HG03521 (cell line): ENCODE results near the gene URB2.
"Not testable (repeated sequence)": the region's sequence is repeated elsewhere in the genome, so short reads cannot be mapped to it uniquely, and the experiment has no call there.

Experiments used
- ATAC-seq: cut with Tn5 transposase; IDR thresholded peaks from one replicate; pipeline ENCODE4 v1.9.1; 2021; ENCODE audit warnings: mild to moderate bottlenecking, moderate library complexity; ENCODE audit not compliant: unreplicated experiment

The URB2 gene

DNA sequence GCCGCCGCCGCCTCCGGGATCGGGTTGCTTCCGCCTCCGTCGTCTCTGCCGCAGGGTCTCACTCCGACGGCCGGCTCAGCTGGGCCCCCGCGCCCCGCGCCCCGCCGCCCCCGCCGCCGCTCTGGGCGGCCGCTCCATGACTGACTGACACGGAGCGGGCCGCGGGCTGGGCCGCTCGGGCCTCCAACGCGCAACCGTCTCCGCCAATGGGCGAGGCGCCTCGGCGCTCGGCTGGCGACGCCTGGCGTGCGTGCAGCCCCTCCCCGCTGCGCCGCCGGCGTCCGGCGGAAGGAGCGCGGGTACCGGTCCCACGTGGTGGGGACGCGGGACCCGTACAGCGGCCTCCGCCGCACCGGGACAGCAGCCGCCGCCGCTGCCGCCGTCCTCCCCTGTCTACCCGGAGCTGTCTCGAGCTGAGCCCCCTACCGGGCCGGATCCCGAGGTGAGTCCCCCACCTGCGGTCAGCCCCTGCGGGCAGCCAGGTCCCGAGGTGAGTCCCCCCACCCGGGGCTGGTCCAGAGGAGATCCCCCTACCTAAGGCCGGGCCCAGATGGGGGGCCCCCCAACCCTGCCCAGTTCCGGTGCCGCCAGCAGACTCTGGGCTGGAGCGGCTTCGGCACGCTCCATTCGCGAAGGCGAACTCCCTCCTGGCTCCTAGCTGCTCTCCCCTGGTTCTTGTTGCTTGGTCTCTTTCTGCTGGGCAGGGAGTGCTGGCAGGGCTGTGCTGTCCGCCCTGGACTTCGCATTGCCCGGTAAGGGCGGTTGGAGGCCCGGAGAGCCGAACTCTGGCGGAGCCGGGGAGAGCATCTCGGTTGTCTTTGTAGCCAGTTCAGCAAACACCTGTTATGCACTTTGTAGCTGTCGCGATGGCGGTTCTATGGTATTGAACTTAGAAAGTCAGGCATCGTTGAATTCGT lies at the start of gene URB2, which contains the start of gene TAF5L:
URB2 (plus strand) TSS at position 333 of the 917 bp plus-strand sequence. CDS start 1,387 bp downstream, outside the sequence.
TAF5L (minus strand) TSS at position 208 of the 917 bp plus-strand sequence. CDS start 11,640 bp downstream, outside the sequence.
- peak; percentile 89 for ATAC-seq

- no peak for ATAC-seq
Measured at GRCh38 chr1:229578168-229579058, 47.6 kb upstream of the URB2 start.

- no peak for ATAC-seq
Measured at GRCh38 chr1:229579059-229579673, 46.9 kb upstream of the URB2 start.

- ATAC-seq, result no peak
Measured at GRCh38 chr1:229581485-229581884, 44.6 kb upstream of the URB2 start.

- ATAC-seq, result no peak
Measured at GRCh38 chr1:229582011-229582694, 43.9 kb upstream of the URB2 start.

DNA sequence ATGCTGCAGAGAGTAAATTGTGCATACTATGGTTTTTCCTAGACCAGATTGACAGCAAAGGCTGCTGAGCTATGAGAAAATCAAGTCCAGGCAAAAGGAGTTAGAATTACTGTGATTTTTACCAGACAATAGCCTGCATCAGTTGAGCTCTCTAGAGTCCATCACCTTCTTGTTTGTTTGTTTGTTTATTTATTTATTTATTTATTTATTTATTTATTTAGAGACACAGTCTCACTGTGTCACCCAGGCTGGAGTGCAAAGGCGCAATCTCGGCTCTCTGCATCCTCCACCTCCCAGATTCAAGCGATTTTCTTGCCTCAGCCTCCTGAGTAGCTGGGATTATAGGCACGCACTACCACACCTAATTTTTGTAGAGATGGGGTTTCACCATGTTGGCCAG lies 43.3 kb upstream of the URB2 start:
- ATAC-seq, result no peak

DNA sequence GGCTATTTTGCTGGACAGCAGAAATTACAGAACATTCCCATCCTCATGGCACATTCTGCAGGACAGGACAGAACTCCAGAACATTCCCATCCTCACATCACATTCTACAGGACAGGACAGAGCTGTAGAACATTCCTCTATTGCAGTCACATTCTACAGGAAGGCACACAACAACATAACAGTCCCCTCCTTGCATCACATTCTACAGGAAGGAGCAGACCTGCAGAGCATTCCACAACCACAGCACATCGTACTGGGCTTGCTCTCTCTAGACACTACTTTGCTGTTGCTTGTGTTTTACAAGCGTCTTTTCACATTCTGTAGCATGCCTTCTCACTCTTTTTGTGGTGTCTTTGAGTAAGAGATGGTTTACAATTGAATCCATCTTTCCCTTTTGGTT lies 40.7 kb upstream of the URB2 start:
- ATAC-seq, result no peak

DNA sequence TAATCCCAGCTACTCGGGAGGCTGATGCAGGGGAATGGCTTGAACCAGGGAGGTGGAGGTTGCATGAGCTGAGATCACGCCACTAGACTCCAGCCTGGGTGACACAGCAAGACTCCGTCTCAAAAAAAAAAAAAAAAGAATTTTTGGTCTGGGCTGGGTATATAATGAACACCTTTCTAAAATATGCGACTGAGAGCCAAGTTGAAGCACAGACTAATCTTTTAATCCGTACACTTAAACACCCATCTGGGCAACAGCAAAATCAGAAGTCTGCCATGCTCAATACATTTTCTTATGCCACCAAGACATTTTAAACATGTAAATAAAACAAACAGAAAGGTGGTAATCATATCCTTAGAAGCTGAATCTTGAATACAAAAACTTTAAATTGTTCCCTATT lies 35.9 kb upstream of the URB2 start:
- no peak for ATAC-seq

DNA sequence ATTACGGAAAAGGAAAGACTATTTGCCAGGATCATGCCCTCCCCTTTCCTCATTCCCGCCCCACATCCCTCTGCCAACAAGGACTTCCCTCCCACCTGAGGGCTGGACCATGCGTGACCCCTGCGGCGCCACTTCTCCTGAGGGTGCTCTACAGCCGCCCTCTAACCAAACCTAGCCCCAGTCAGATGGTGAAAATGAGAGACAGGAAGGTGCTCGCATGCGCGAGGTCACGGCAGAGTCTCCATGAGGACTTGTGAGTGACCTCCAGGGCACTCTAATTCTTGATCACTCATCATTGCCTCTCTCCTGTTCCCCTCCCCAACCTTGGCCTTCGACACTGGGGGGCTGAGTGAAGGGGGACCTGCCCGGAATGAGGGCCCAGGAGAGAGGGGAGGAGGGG lies 32.2 kb upstream of the URB2 start:
- no peak for ATAC-seq

GRCh38 chr1:229594227-229595008 lies 31.6 kb upstream of the URB2 start:
- no peak for ATAC-seq

GRCh38 chr1:229595876-229596275 lies 30.2 kb upstream of the URB2 start:
- ATAC-seq, result not testable (repeated sequence)

GRCh38 chr1:229596925-229597699 lies 28.9 kb upstream of the URB2 start:
- no peak for ATAC-seq

DNA sequence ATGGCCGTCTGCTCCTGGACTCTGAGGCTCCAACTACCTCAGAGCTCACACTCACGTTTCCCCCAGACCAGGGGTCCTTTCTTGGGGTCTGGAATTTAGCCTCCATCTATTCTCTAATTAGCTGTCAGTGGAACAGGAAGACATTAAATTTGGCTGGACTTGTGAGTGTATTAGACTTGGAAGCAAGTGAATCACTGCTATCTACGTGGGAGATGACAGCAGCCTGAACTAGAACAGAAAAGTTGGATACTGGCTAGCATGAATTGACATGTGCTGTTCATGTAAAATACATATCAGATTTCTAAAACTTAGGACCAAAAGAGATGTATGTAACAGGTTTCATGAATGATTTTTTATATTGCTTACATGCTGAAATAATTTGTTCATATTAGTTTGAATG lies 28.2 kb upstream of the URB2 start:
- ATAC-seq, result no peak

DNA sequence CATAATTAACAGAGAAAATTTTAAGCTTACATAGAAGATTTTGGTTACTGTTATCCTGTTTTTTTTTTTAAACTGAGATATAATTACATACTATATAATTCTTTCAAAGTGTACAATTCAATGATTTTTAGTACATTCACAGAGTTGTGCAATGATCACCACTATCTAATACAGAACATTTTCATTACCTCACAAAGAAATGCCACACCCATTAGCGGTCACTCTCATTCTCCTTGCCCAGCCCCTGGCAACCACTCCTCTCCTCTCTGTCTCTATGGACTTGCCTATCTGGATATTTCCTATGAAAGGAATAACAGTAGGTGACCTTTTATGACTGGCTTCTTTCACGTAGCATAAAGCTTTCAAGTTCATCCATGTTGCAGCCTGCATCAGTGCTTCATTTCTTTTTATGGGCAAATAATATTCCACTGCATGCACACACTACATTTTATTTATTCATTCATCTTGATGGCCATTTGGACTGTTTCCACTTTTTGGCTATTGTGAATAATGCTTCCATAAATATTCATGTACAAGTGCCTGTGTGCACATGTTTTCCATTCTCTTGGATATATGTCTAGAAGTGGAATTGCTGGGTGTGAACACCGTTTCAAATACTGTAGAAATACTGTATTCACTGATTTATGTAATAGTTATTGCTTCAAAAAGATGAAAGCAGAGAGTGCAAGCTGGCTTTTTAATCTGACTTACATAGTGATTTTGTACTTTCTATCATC lies 26.7 kb upstream of the URB2 start:
- no peak for ATAC-seq

GRCh38 chr1:229600229-229600628 lies 25.8 kb upstream of the URB2 start:
- ATAC-seq, result no peak

DNA sequence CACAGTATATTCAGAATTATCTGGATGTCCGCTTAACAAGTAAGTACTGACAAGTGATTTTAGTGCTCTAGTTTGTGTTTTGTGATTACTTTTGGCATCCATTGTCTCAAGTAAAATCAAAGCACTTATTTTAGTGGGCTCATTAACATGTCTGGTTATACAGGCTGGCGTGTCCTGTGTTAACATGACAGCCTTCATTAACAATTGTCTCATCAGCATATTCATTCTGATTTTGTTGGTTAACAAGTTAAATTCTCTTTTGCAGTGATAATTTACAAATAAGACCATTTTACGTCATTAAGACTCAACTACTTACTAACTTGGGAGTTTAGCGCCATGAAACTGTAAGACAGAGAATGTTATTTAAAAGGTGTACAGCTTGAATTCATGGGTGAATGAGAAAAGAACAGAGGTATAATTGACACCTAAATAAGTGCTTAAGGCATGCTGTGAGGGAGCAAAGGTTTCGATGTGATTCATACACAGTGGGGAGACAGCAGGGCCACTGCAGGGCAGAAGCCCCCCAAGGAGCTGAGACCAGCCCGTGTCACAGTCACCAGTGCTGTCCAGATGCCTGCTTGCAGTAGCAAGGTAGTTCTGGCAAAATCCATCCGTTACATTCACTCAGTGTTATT lies 22.6 kb upstream of the URB2 start:
- ATAC-seq, result no peak

- no peak for ATAC-seq
Measured at GRCh38 chr1:229607370-229607769, 18.7 kb upstream of the URB2 start.

- ATAC-seq, result no peak
Measured at GRCh38 chr1:229608590-229608989, 17.5 kb upstream of the URB2 start.
